ENCODE results near the gene TLR5.

The TLR5 gene

GRCh38 chr1:223147409-223147808 lies 4.4 kb upstream of the TLR5 start:
- DNase-seq = no peak

GRCh38 chr1:223146745-223147144 lies 3.7 kb upstream of the TLR5 start:
- DNase-seq = no peak

- DNase-seq = no peak
These were observed 1.9 kb upstream of the TLR5 start for GRCh38 chr1:223144914-223145313.

- no peak for DNase-seq
These were observed 1.4 kb upstream of the TLR5 start for GRCh38 chr1:223144431-223144830.

GRCh38 chr1:223143537-223144248 lies 645 bp upstream of the TLR5 start:
- DNase-seq = no peak

- no peak for DNase-seq
These were observed 779 bp downstream of the TLR5 start for GRCh38 chr1:223142269-223142668.

GRCh38 chr1:223140611-223141405 lies 2.2 kb downstream of the TLR5 start:
- no peak for DNase-seq

- no peak for DNase-seq
These were observed 5.5 kb downstream of the TLR5 start for GRCh38 chr1:223137455-223138085.

GRCh38 chr1:223136086-223136485 lies 7.0 kb downstream of the TLR5 start:
- no peak for DNase-seq

GRCh38 chr1:223135176-223135942 lies 7.7 kb downstream of the TLR5 start:
- DNase-seq = no peak

- peak; percentile 74 for DNase-seq
These were observed 9.1 kb downstream of the TLR5 start for GRCh38 chr1:223133824-223134435.

GRCh38 chr1:223133306-223133823 lies 9.7 kb downstream of the TLR5 start:
- no peak for DNase-seq

- peak; percentile 64 for DNase-seq
These were observed 13.7 kb downstream of the TLR5 start for GRCh38 chr1:223129229-223129901.

GRCh38 chr1:223126741-223127140 lies 16.3 kb downstream of the TLR5 start:
- no peak for DNase-seq

GRCh38 chr1:223125766-223126165 lies 17.3 kb downstream of the TLR5 start:
- no peak for DNase-seq

- DNase-seq = no peak
These were observed 19.9 kb downstream of the TLR5 start for GRCh38 chr1:223123011-223123610.

- DNase-seq = no peak
These were observed 24.6 kb downstream of the TLR5 start for GRCh38 chr1:223118418-223118817.

- DNase-seq = no peak
These were observed 26.1 kb downstream of the TLR5 start for GRCh38 chr1:223116950-223117349.

GRCh38 chr1:223114871-223115270 lies 28.2 kb downstream of the TLR5 start:
- DNase-seq = no peak

GRCh38 chr1:223110952-223111351 lies 32.1 kb downstream of the TLR5 start:
- DNase-seq = no peak

GRCh38 chr1:223109581-223110026 lies 33.4 kb downstream of the TLR5 start:
- DNase-seq = no peak
